Neural cell (in vitro differentiated cells): ENCODE data around the gene DCUN1D1.

ENCODE experiments used
- CTCF ChIP-seq: fragments of 450-650 bp; IDR thresholded peaks from 2 replicates; pipeline ENCODE4 v1.5.1; 2014; ENCODE audit warnings: antibody characterized with exemption, mild to moderate bottlenecking, moderate library complexity; ENCODE audit not compliant: poor library complexity, severe bottlenecking
- EP300 ChIP-seq: fragments of 450-650 bp; conservative IDR thresholded peaks from 2 replicates; pipeline ENCODE4 v1.6.1; 2014; ENCODE audit warnings: antibody characterized with exemption, mild to moderate bottlenecking, moderate library complexity; ENCODE audit not compliant: poor library complexity, severe bottlenecking
- EZH2 ChIP-seq: fragments of 200-600, 300-800 bp; shearing (Covaris generic), sonication (generic); IDR thresholded peaks from 2 replicates; pipeline ENCODE4 v1.6.1; 2014; ENCODE audit warnings: antibody characterized with exemption, low read length, borderline replicate concordance, mild to moderate bottlenecking; ENCODE audit not compliant: insufficient read depth, poor library complexity, severe bottlenecking
- POLR2AphosphoS5 ChIP-seq: IDR thresholded peaks from 2 replicates; pipeline ENCODE4 v1.6.1; 2012
- REST ChIP-seq: IDR thresholded peaks from 2 replicates; pipeline ENCODE4 v1.6.1; 2012; ENCODE audit warnings: borderline replicate concordance
- TAF1 ChIP-seq: IDR thresholded peaks from 2 replicates; pipeline ENCODE4 v1.6.1; 2012; ENCODE audit warnings: low read depth

- TF ChIP-seq CTCF (no peak), EZH2 (no peak), TAF1 (no peak), POLR2AphosphoS5 (no peak), EP300 (no peak), REST (no peak)
These were observed 23.1 kb downstream of the DCUN1D1 start for GRCh38 chr3:182957226-182957625.
